GM12878 (cell line): ENCODE data around the gene PTEN.

Source experiments
- CBFB ChIP-seq: IDR thresholded peaks from 2 replicates; pipeline ENCODE4 v1.6.1; 2016; ENCODE audit warnings: antibody characterized with exemption, low read depth
- CTCF ChIP-seq, 3 experiments: IDR thresholded peaks in 2 of 3; conservative IDR thresholded peaks in 1 of 3; 2 replicates each; pipeline ENCODE4 v1.5.1; 2011; ENCODE audit warnings: low read depth in 3 of 3, low read length in 3 of 3, mild to moderate bottlenecking in 3 of 3, control low read depth in 2 of 3, moderate library complexity in 2 of 3, inconsistent platforms in 1 of 3, mixed read lengths in 1 of 3; ENCODE audit not compliant: control insufficient read depth in 2 of 3, insufficient read depth in 1 of 3; ENCODE audit errors: extremely low read depth in 1 of 3
- EGR1 ChIP-seq, 2 experiments: IDR thresholded peaks; 1 replicate in 1 of 2; 2 replicates in 1 of 2; pipeline ENCODE4 v1.6.1; 2011 to 2012; ENCODE audit warnings: low read depth in 2 of 2, low read length in 2 of 2, borderline replicate concordance in 1 of 2, mild to moderate bottlenecking in 1 of 2, moderate library complexity in 1 of 2
- JUNB ChIP-seq: IDR thresholded peaks from 2 replicates; pipeline ENCODE4 v1.6.1; 2016; ENCODE audit warnings: antibody characterized with exemption, mild to moderate bottlenecking
- MAX ChIP-seq: IDR thresholded peaks from 2 replicates; pipeline ENCODE4 v1.6.1; 2012; ENCODE audit warnings: low read depth, low read length, improper control_type of control experiment
- POLR2A ChIP-seq: IDR thresholded peaks from 2 replicates; pipeline ENCODE4 v1.6.1; 2011; ENCODE audit warnings: low read depth, mild to moderate bottlenecking, low read length
- POLR2AphosphoS5 ChIP-seq: IDR thresholded peaks from 2 replicates; pipeline ENCODE4 v1.6.1; 2011; ENCODE audit warnings: mild to moderate bottlenecking, low read length, inconsistent platforms
- SRF ChIP-seq, 2 experiments: IDR thresholded peaks; 2 replicates each; pipeline ENCODE4 v1.6.1; 2011; ENCODE audit warnings: low read depth in 2 of 2, low read length in 2 of 2, mild to moderate bottlenecking in 1 of 2, moderate library complexity in 1 of 2
- TBL1XR1 ChIP-seq: IDR thresholded peaks from 2 replicates; pipeline ENCODE4 v1.6.1; 2012; ENCODE audit warnings: low read depth, low read length, improper control_type of control experiment
- TCF12 ChIP-seq: IDR thresholded peaks from 2 replicates; pipeline ENCODE4 v1.6.1; 2011; ENCODE audit warnings: low read depth, mild to moderate bottlenecking, low read length
- USF1 ChIP-seq: IDR thresholded peaks from 2 replicates; pipeline ENCODE4 v1.6.1; 2011; ENCODE audit warnings: borderline replicate concordance, low read depth, mild to moderate bottlenecking, moderate library complexity, mixed read lengths, low read length; ENCODE audit not compliant: insufficient read depth; ENCODE audit errors: extremely low read length

DNA sequence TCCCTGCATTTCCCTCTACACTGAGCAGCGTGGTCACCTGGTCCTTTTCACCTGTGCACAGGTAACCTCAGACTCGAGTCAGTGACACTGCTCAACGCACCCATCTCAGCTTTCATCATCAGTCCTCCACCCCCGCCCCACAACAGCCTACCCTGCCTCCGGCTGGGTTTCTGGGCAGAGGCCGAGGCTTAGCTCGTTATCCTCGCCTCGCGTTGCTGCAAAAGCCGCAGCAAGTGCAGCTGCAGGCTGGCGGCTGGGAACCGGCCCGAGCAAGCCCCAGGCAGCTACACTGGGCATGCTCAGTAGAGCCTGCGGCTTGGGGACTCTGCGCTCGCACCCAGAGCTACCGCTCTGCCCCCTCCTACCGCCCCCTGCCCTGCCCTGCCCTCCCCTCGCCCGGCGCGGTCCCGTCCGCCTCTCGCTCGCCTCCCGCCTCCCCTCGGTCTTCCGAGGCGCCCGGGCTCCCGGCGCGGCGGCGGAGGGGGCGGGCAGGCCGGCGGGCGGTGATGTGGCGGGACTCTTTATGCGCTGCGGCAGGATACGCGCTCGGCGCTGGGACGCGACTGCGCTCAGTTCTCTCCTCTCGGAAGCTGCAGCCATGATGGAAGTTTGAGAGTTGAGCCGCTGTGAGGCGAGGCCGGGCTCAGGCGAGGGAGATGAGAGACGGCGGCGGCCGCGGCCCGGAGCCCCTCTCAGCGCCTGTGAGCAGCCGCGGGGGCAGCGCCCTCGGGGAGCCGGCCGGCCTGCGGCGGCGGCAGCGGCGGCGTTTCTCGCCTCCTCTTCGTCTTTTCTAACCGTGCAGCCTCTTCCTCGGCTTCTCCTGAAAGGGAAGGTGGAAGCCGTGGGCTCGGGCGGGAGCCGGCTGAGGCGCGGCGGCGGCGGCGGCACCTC is at the start of gene PTEN, which contains the start of gene KLLN:
- TF ChIP-seq JUNB, result no peak
- TF ChIP-seq POLR2AphosphoS5, result peak; percentile 79; the same call in 1 of the 2 replicates
- peak; percentile 47; the same call in 1 of the 2 replicates for TF ChIP-seq TCF12
- peak; percentile 17 for TF ChIP-seq USF1
- TF ChIP-seq CBFB, result peak; percentile 38; the same call in 1 of the 2 replicates
- no peak for TF ChIP-seq CTCF (IDR thresholded peaks at IDR 0.05 in 2 of 3, conservative IDR thresholded peaks at IDR 0.05 in 1 of 3; ENCODE audit: control insufficient read depth in 2 of 3, extremely low read depth in 1 of 3, insufficient read depth in 1 of 3, low read depth in 3 of 3, low read length in 3 of 3)
- TF ChIP-seq EGR1 (IDR thresholded peaks at IDR 0.05; ENCODE audit: borderline replicate concordance in 1 of 2, low read depth in 2 of 2, low read length in 2 of 2), result peak; percentile 24 to 75
- peak in 1 of 2 experiments; percentile 68; a peak in 1 of 4 replicates for TF ChIP-seq SRF (IDR thresholded peaks at IDR 0.05; ENCODE audit: low read depth in 2 of 2, low read length in 2 of 2)
- TF ChIP-seq MAX, result peak; percentile 82
- peak; percentile 40; the same call in 1 of the 2 replicates for TF ChIP-seq TBL1XR1
- peak; percentile 88 for TF ChIP-seq POLR2A
